Measurements from ENCODE around the gene TSPEAR.

DNA sequence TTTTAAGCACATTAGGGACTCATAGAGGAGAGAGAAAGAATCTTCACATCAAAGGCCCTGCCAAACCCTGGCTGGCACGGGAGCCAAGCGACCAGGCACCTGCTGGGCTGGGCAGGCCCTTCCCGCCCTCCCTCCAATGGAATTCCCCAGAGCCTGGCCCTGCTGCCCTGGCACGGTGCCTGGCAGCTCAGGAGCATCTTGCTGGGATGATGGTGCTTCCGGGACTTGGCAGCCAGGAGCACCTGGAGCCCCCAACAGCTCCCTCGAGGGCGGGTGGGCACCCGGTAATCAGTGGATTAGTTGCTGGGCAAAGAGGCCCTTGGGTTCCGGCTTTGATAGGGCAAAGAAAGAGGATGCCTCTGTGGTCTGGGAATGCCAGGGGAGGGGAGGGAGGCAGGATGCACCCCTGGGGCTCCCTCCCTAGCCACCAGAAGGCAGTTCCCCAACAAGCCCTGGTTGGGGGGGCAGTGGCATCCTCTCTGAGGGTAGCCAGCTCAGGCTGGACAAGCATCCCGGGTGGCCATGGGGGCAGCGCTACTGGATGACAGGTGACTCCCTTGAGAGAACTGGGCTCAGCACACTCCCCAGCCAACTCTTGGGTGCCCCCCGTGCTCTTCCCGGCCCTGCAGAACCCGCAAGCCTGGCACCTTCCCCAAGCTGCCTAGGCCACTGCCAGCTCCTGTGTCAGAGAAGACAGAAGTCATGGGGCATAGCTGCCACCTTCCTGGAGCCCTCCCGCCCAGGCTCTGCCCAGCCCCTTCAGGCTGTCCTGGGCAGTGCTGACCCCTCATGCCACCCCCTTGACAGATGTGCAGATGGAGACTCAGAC, 197.8 kb downstream of the TSPEAR start:
- TF ChIP-seq CTCF (IDR thresholded peaks at IDR 0.05) (no peak), REST (IDR thresholded peaks at IDR 0.05; ENCODE audit: insufficient read depth in 1 of 2, low read depth in 2 of 2, low read length in 1 of 2) (no peak), POLR2AphosphoS5 (IDR thresholded peaks at IDR 0.05; ENCODE audit: low read depth, low read length) (no peak), SIN3A (IDR thresholded peaks at IDR 0.05; ENCODE audit: borderline replicate concordance, insufficient read depth, low read depth, low read length) (no peak)
